ENCODE data around the gene ZBP1.

ZBP1 gene

GRCh38 chr20:57585466-57586213 is 34.6 kb downstream of the ZBP1 start:
- DNase-seq (ENCODE audit: low read depth): no peak
- no peak for TF ChIP-seq CTCF (conservative IDR thresholded peaks at IDR 0.05; ENCODE audit: control insufficient read depth, insufficient read depth, low read depth, low read length)
- no peak overlapping the region for H3K4me3 ChIP-seq (ENCODE audit: control insufficient read depth, low read depth, low read length)

- TF ChIP-seq CTCF (conservative IDR thresholded peaks at IDR 0.05; ENCODE audit: control insufficient read depth, insufficient read depth, low read depth, low read length): no peak
- no peak for DNase-seq (ENCODE audit: low read depth)
- H3K4me3 ChIP-seq (ENCODE audit: control insufficient read depth, low read depth, low read length): no peak overlapping the region
Measured at GRCh38 chr20:57584768-57585461, 35.3 kb downstream of the ZBP1 start.

GRCh38 chr20:57583289-57584257 is 36.7 kb downstream of the ZBP1 start:
- DNase-seq (ENCODE audit: low read depth): no peak
- no peak for TF ChIP-seq CTCF (conservative IDR thresholded peaks at IDR 0.05; ENCODE audit: control insufficient read depth, insufficient read depth, low read depth, low read length)
- H3K4me3 ChIP-seq (ENCODE audit: control insufficient read depth, low read depth, low read length): no peak overlapping the region

- TF ChIP-seq CTCF (conservative IDR thresholded peaks at IDR 0.05; ENCODE audit: control insufficient read depth, insufficient read depth, low read depth, low read length): peak; percentile 14
- peak; percentile 6 for DNase-seq (ENCODE audit: low read depth)
- H3K4me3 ChIP-seq (ENCODE audit: control insufficient read depth, low read depth, low read length): no peak overlapping the region
Measured at GRCh38 chr20:57582432-57583288, 37.6 kb downstream of the ZBP1 start.

GRCh38 chr20:57582029-57582378 is 38.2 kb downstream of the ZBP1 start:
- no peak for TF ChIP-seq CTCF (conservative IDR thresholded peaks at IDR 0.05; ENCODE audit: control insufficient read depth, insufficient read depth, low read depth, low read length)
- no peak overlapping the region for H3K4me3 ChIP-seq (ENCODE audit: control insufficient read depth, low read depth, low read length)
- no peak for DNase-seq (ENCODE audit: low read depth)

Measured in fibroblast of mammary gland (primary cell).